HG03039 (cell line): Measurements from ENCODE around the gene COTL1.
"Not testable (repeated sequence)": the region's sequence is repeated elsewhere in the genome, so short reads cannot be mapped to it uniquely, and the experiment has no call there.

Experiments
- ATAC-seq: cut with Tn5 transposase; IDR thresholded peaks from one replicate; pipeline ENCODE4 v1.9.1; 2021; ENCODE audit warnings: mild to moderate bottlenecking, moderate library complexity; ENCODE audit not compliant: unreplicated experiment

COTL1 gene

GRCh38 chr16:84643674-84644073, 25.8 kb upstream of the COTL1 start:
- no peak for ATAC-seq

GRCh38 chr16:84643180-84643583, 25.3 kb upstream of the COTL1 start:
- ATAC-seq = no peak

- ATAC-seq = no peak
Observed at GRCh38 chr16:84641643-84642358, 23.9 kb upstream of the COTL1 start.

- ATAC-seq = no peak
Observed at GRCh38 chr16:84640145-84640544, 22.3 kb upstream of the COTL1 start.

GRCh38 chr16:84638231-84638806, 20.4 kb upstream of the COTL1 start:
- no peak for ATAC-seq

- no peak for ATAC-seq
Observed at GRCh38 chr16:84637709-84638108, 19.8 kb upstream of the COTL1 start.

GRCh38 chr16:84635702-84636101, 17.8 kb upstream of the COTL1 start:
- ATAC-seq = no peak

GRCh38 chr16:84633622-84634021, 15.7 kb upstream of the COTL1 start:
- no peak for ATAC-seq

GRCh38 chr16:84632862-84633261, 15.0 kb upstream of the COTL1 start:
- not testable (repeated sequence) for ATAC-seq

GRCh38 chr16:84631886-84632285, 14.0 kb upstream of the COTL1 start:
- no peak for ATAC-seq

GRCh38 chr16:84631153-84631466, 13.2 kb upstream of the COTL1 start:
- no peak for ATAC-seq

- ATAC-seq = no peak
Observed at GRCh38 chr16:84630446-84631152, 12.7 kb upstream of the COTL1 start.

GRCh38 chr16:84630009-84630408, 12.1 kb upstream of the COTL1 start:
- no peak for ATAC-seq

GRCh38 chr16:84629580-84629979, 11.7 kb upstream of the COTL1 start:
- ATAC-seq = no peak

- ATAC-seq = no peak
Observed at GRCh38 chr16:84628226-84628731, 10.4 kb upstream of the COTL1 start.

GRCh38 chr16:84625556-84625955, 7.7 kb upstream of the COTL1 start:
- no peak for ATAC-seq

GRCh38 chr16:84620913-84621312, 3.0 kb upstream of the COTL1 start:
- not testable (repeated sequence) for ATAC-seq

- ATAC-seq = no peak
Observed at GRCh38 chr16:84618581-84619460, 943 bp upstream of the COTL1 start.

- peak; percentile 21 for ATAC-seq
Observed at GRCh38 chr16:84617041-84617790, 662 bp downstream of the COTL1 start.

GRCh38 chr16:84616515-84616914, 1.4 kb downstream of the COTL1 start:
- no peak for ATAC-seq
